GM21515 (cell line): Measurements from ENCODE around the gene KIF13A.
"Not testable (repeated sequence)": the region's sequence is repeated elsewhere in the genome, so short reads cannot be mapped to it uniquely, and the experiment has no call there.

Source experiments
- ATAC-seq: cut with Tn5 transposase; IDR thresholded peaks from one replicate; pipeline ENCODE4 v1.9.1; 2021; ENCODE audit not compliant: unreplicated experiment

Gene KIF13A

DNA sequence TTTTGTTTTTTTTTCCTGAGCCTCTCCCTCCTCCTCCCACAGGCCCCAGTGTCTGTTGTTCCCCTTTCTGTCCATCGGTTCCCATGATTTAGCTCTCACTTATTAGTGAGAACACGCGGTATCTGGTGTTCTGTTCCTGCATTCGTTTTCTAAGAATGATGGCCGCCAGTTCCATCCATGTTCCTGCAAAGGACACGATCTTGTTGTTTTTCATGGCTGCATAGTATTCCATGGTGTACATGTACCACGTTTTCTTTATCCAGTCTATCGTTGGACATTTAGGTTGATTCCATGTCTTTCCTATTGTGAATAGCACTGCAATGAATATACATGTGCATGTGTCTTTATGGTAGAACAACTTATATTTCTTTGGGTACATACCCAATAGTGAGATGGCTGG is 175.1 kb downstream of the KIF13A start:
- ATAC-seq = no peak

GRCh38 chr6:17808609-17809008 is 178.8 kb downstream of the KIF13A start:
- no peak for ATAC-seq

DNA sequence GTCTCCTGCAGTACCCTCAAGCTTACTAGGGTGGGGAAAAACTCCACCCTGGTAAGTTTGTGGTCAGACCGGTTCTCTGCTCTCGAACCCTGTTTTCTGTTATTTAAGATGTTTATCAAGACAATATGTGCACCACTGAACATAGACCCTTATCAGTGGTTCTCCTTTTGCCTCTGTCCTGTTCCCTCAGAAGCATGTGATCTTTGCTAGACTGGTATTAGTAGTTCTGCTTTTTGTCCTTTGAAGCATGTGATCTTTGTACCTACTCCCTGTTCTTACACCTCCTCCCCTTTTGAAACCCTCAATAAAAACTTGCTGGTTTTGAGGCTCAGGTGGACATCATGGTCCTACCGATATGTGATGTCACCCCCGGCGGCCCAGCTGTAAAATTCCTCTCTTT is 180.0 kb downstream of the KIF13A start:
- ATAC-seq = not testable (repeated sequence)

DNA sequence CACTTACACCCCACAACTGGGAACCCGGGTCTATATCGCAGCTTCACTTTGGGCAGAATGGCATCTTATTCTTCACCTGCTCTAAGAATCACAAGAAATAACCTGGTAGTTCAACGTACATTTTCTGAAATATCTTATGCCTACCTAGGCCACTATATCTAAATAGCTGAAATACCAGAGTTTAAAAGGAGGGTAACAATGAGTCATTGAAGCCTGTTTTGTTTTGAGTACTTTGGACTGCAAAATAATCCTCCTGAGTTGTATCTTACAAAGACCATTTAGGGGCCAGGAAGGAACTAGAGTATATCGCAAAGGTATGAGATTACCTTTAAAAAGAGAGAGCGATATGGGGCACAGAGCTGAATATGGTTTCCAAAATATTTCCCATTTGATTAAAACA is 184.0 kb downstream of the KIF13A start:
- ATAC-seq = no peak

DNA sequence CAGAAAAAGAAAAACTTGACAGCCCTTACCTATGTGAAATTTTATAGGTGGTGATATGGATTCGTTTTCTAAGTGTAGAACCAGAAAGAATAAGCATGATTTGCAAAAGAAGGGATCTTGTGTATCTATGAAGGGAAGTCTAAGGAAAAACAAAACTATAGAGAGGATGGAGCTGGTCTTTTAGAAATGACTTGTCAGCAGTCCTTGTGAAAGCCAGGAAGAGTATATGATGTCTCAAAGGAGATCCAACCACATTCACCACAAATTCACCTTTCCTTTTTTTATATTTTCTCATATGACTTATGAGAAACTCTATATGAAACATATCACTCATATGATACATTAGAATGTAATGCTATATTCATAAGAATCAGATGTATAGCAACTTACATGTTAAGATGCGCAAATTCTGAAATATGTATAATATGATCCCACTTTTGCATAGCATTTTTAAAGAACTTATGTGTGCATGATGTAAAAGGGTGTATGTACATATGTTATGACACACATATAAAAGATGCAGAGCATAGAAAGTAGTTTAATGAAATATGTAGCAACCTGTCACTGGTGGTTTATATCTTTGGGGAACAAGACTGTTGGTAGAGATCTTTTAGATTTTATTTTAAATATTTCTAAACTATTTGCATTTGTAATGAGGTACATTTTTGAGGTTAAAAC is 188.8 kb downstream of the KIF13A start:
- ATAC-seq = no peak

GRCh38 chr6:17790489-17790888 is 196.9 kb downstream of the KIF13A start:
- no peak for ATAC-seq

- ATAC-seq = no peak
These were observed 202.2 kb downstream of the KIF13A start for GRCh38 chr6:17785094-17785787.

DNA sequence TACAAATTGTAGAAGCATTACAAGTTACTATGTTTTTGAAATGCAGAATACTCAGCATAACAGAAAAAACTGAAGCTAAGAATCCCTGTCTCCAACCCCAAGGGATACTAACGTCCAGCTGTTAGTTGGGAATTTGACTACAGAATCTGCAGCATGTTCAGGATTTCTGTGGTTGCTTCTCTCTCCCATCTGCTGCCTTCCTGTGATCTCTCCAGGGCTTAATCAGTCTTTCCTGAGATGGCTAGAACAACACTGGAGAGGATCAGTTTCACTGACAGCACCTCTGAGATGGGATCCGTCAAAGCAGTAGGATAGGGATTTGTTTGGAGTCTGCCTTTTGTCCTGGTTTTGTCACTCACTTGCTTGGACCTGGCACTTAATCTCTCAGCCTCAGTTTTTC is 207.4 kb downstream of the KIF13A start:
- no peak for ATAC-seq

- ATAC-seq = no peak
These were observed 215.8 kb downstream of the KIF13A start for GRCh38 chr6:17771609-17772008.

- ATAC-seq = no peak
These were observed 218.6 kb downstream of the KIF13A start for GRCh38 chr6:17768881-17769280.

DNA sequence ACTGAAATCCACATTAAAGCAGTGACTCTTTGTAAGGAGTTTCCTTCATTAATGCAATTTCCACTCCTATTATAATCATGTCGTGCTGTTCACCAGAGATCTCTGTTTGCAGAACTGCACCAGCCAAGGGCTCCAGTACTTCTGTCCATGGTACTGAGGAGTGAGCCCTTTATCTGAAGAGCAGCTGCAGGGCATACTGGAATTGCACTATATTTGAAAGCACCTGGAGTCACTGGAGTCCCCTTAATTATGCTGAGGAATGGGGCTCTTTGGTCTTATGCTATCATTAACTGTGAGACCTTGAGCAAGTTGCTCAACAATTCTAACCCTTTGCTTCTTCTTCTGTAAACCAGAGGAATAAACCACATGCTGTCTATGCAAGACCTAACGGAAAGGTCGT is 219.0 kb downstream of the KIF13A start:
- ATAC-seq = no peak

DNA sequence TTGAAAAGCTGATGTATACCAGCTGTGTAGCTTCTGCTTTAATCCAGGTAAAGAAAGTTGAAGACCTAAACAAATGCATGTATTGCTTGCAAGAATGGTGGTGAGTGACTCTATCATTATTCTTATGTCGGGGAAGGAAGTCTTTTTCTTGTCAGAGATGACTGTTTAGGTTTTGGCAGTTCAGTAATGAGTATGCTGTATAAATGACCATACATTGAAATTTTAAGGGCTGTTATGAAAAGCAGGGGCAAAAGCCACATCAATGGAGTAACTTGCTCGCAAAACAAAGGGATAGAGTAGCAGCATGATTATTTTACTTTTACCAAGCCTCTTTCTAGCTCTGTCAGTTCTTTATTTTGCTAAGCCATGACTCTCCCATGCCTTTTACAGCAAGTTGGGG is 224.8 kb downstream of the KIF13A start:
- no peak for ATAC-seq

DNA sequence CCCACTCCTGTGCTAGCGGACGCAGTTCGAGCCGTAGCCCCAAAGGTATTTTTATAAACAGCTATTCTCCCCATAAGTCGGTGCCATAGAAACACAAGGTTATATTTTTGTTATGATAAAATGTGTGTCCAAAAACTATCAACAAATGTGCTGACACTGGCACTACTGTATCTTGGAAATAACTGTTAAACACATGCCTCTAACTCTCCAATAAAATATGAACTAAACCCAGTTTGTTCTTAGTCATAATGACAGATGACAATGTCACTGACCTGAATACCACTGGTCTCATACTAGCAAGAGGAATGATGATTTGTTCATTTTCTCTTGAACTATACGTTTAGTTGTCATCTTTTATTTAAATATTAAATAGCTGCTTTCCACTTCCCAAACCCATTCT is 229.3 kb downstream of the KIF13A start:
- ATAC-seq = no peak

- ATAC-seq = no peak
These were observed 233.2 kb downstream of the KIF13A start for GRCh38 chr6:17754254-17754653.

GRCh38 chr6:17745324-17745723 is 242.1 kb downstream of the KIF13A start:
- not testable (repeated sequence) for ATAC-seq

- ATAC-seq = not testable (repeated sequence)
These were observed 242.6 kb downstream of the KIF13A start for GRCh38 chr6:17744757-17745308.

DNA sequence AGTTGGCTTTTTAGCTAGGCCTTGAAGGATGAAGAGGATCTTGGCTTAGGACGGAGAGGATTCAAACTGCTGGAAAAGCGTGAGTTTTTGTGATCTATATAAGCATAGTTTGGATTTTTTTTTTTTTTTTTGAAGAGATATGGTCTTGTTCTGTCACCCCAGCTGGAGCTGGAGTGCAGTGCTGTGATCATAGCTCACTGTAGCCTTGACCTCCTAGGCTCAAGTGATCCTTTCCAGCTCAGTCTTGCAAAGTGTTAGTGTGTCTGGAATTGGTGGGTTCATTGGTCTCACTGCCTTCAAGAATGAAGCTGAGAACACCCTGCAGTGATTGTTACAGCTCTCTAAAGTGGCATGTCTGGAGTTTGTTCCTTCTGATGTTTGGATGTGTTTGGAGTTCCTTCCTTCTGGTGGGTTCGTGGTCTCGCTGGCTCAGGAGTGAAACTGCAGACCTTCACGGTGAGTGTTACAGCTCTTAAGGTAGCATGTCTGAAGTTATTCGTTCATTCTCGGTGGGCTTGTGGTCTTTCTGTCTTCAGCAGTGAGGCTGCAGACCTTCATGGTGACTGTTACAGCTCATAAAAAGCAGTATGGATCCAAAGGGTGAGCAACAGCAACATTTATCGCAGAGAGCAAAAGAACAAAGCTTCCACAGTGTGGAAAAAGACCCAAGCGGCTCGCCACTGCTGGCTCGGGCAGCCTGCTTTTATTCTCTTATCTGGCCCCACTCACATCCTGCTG is 243.2 kb downstream of the KIF13A start:
- no peak for ATAC-seq

- no peak for ATAC-seq
These were observed 245.9 kb downstream of the KIF13A start for GRCh38 chr6:17741507-17741906.

- ATAC-seq = no peak
These were observed 246.7 kb downstream of the KIF13A start for GRCh38 chr6:17740559-17741220.

GRCh38 chr6:17737704-17738252 is 249.7 kb downstream of the KIF13A start:
- ATAC-seq = no peak

- not testable (repeated sequence) for ATAC-seq
These were observed 252.1 kb downstream of the KIF13A start for GRCh38 chr6:17735311-17735710.
